Measurements from ENCODE around the gene CDH16.
"Not testable (repeated sequence)": the region's sequence is repeated elsewhere in the genome, so short reads cannot be mapped to it uniquely, and the experiment has no call there.

CDH16 gene

DNA sequence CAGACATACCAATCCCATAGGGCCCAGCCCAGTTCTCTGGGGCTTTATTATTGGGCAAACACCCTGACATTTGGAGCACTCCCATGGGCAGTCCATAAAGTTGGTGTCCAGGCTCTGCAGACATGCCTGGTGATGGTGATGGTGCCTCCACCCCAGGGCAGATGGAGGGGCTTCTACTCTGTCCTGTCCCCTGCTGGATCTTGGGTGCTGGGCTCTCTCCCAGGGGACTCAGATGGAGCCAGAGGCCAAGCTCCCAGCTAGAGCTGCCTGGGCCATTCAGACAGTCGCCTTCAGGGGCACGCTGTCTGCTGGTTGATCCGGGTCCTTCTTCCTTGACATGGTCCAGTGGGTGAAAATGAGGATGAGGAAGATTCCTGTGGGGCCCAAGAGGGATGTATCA lies 10.6 kb downstream of the CDH16 start:
- DNase-seq: no peak

DNA sequence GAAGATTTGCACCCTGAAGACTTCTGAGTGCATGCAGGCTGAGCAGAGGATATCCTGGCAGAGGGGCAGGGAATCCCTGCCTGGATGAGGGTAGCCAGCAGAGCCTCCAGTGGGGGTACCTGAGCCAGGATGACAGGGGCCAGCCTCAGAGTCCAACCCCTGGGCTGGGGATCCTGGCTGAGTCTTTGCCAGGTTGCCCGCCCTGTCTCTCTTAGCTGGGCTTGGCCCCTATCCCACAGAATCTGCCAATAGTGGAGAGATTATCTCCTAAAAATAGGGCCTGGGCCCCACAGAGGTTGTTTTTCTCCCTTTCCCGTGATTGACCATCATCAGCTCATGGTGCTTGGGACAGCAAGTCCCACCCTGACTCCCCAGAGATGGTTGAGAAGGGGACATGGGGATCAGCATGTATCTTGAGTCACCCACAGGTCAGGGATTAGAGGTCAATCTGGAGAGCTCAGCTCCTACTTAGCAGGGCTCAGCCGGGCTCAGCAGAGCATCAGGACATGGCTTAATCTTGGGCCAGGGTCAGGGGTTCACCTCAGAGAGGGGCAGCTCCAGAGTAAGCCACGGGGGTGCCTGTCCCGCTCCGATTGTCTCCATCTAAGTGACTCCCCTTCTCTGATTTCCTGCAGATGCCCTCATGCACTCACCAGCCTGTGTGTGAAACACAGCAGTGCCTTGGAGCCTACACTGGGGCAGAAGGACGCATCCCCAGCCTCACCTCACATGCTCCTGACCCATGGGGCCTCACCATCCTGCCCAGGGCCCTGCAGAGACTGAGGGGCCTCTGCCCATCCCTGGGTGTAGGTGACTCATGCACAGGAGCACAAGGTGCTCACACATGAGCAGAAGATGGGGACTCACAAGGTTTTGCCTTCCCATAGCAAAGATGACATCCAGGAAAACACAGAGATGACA lies 11.5 kb downstream of the CDH16 start:
- no peak for DNase-seq

DNA sequence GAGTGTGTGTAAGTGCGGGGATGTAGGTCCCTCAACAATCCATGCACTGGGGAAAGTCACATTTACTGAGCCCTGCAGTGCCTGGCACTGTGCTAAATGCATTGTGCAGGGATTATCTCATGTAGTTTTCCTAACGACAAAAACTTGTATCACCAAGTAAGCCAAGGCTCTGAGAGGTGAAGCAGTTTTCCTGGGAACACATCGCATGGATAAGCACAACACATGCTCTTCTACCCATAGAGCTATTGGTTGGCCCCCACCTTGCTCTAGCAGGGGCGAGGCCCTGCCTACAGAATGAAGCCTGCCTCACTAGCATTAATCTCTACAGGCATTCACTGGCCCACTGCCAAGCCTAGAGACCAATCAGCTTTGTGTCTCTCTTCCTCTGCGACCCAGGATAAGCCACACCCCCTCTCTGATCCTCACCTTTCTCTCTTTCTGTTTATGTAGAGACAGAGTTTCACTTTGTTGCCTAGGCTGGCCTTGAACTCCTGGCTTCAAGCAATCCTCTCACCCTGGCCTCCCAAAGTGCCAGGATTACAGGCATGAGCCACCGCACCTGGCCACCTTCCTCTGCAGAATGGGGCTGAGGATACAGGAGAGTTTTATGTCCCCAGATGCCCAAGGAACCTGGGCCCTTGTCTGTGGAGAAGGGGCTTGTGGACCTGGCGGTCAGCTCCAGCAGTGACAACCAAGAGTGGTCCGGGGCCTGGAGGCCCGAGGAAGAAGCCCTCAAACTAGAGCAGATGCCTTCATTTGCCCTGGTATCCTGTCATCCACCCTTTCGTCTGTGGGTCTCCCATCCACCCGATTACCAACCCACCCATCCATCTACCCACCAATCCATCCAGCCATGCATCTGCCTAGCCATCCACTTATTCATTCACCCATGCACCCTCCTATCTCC lies 12.8 kb downstream of the CDH16 start:
- no peak for DNase-seq

DNA sequence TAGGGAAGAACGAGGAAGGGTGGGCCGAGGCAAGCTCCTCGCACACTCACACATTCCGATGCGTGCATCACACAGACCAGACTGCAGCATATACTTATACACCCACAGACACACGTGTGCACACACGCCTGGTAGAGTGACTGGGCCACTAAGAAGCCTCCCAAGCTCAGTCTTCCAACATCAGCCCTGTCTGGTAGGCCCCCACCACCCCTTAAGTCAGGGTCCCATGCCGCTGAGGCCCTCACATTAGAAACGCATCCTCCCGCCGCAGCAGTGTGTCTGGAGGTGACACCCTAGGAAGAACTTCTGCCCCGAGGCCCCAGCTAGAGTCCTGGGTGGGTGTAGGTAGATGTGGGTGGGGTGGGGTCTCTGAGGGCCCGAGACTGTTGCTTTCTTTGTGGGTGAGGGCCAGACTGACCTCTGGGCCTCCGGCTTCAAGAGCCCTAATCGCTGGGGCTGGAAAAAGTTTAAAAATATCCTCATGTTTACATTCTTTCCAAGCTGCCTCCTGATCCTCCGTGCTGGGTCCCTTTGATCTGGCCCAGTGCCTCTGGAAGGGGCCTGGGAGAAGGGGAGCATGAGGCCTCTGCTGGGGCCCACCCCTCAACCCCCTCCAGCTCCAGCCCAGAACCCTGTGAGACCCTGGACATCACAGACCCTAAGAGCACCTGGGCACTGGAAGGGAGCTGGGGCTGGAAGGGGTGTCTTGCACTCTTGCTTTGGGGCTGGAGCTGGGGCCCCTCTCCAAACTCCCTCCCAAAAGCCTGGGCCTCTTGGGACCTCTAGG lies 13.6 kb downstream of the CDH16 start:
- DNase-seq: no peak

DNA sequence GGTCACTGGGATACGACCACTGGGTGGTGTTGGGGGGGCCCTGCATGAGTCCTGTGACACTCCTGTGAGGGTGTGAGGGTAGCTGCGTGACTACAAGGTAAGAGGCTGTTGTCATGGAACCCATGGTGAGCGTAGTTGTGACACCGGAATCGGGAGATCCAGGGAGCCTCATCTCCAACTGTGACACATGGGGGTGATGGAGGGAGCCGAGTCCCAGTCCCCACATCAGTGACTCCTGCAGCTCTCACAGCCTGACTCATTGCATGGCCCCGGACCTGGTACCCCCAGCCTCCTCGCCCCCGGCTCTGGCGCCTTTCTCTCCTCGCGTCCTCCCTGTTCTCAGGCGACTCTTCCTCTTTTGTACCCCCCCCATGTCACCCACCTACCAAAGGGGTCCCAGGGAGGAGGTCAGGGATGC lies 14.2 kb downstream of the CDH16 start:
- no peak for DNase-seq

DNA sequence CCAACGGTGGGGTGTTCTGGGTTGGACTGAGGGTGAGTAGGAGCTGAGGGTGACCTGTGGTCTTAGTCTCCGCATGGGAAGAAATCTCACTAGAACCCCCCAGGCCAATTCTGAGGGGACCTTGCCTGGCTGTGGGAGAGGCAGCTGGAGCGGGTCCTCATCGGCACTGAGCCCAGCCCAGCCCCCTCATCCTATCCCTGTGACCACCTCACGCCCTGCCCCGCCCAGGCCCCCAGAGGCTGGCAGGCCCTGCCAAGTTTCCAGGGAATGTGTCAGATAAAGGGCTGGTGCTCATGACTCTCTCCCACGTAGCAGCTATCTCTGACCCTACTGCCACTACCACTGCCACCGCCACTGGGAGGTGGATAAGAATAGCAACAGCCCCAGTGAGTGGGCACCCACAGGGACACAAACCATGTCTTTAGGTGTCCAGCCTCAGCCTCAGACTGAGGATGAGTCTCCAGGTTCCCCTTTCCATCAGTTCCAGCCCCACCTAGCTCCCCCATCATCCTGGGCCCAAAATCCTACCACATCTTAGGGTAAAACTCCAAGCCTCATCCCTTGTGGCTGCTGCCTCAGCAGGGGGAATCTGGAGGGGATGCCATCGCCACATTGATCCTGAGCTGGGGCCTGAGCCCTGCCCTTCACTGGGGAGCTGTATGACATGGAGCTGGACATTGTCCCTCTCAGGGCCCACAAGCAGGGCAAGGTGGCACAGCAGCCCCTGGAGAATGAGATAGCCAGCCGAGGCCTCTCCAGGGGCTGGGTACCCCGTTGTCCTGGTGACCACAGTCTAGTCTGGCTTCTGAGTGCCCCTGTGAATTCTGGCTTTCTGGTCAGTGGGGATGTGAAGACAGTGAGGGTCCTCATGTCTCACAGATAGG lies 14.9 kb downstream of the CDH16 start:
- DNase-seq: no peak

DNA sequence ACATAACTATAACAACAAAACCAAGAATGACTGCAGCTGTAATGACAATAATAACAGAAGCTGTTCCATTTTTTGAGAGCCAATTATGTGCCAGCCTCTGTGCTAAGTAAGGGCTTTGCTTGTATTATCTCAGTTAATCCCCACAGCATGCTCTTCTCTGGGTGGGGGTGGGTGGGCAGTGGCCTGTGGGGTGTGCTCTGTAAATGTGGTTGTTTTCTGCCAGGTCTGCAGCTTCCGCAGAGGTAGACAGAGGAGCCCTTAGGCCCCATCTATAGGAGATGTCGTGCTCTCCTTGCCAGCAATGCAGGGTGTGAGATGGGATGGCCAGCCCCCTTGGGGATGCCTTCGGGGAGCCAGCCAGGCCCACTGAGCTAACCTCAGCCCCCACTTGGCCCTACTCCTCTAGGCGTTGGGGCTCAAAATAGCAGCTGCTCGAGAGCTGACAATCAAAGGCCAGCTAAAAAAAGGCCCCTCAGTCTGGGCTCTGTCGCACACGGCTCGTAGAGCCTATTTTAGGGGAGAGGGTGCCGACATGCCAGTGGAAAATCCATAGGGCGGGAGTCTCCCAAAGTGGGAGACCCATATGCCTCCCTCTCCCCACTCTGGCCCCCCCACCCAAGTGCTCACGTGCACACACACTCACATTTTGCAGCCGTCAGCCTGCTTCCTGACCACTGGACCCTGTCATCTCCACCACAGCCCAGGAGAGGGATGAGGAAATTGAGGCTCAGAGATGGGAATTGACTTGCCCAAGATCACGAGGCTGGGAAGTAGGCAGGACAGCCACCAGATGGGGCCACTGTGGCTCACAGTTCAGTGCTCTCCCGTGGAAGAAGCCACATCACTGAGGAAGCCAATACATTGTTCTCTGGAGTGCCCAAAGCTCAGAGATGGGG lies 15.8 kb downstream of the CDH16 start:
- DNase-seq: no peak

DNA sequence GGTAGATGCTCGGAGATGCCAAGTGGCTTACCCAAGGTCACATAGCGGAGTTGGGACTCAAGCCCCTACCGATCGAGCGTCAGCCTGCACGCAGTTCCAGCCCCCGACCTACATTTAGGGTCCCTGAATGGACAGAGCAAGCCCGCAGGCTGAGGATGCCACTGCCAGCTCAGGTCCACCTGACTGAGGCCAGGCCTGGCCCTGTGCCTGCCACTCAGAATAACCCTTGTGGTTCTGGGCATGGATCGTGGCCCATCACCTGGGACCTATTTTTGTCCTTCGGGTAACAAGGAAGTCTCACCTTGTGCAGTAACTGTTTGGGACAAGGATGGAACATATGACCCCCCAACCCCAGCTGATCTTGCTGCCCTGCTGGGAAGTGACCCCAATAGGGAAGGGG lies 17.1 kb downstream of the CDH16 start:
- no peak for DNase-seq

DNA sequence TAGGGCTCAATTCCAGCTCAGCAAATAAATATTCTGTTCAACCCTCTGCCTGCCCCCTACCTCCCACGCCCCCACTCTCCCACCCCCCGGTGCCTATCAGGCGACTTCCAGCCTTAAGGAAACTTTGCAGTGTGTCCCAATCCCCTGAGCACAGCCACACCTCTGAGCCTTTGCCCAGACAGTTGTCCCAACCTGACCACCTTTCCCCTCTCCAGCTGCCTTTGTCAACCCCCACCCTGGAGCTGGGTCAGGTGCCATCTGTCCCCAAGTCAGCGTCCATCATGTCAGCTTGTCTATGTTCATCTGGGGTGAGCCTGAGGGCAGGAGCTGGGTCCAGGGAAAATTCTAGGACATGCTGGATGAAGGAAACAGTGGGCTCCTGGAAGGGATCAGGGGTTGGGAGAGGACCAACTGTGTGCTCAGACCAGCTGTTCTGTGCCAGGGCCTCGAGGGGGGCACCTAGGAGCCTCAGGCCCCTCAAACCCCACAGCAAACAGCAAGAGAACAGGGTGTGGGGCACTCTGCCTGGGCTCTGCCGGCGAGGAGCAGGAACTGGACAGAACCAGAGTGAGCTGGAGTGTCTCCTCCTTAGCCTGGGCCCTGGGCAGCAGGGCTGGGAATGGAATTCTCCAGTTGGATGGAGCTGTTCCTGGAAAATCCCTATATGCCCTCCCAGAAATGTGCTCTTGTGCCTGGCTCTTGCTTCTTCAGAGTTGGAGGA lies 17.8 kb downstream of the CDH16 start:
- no peak for DNase-seq

DNA sequence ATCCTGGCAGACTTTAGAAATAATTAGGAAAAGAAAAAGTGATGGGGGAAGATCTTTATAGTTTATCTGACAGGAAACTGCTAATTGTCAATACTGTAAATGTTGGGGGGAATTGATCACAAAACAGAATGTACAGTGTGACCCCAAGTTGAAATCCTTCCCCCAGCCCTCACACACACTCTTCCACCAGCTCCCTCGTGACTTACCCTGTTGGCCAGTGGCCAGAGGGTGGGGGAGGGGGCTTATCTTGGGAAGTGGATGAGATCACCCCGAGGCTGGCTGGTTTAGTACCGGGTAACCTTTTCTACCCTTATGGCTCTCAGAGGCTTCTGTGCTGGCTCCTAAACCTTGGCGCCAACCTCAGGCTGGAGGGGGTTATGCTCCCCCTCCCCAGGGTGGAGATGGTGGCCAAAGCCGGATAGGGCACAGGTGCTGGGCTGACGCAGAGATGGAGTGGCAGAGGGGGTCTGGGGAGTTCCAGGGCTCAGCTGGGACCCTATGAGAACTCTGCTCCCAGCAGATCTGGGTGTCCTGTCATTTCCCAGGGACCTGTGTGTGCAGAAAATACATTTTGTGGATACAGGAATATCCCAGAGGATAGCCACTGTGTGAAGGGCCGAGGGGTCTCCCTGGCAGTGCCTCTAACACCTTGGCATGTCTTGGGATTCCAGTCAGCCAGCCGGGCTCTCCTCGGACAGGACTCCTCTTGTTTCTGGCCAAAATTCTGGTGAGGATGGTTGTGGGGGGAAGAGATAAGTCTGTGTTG lies 18.6 kb downstream of the CDH16 start:
- DNase-seq: no peak

DNA sequence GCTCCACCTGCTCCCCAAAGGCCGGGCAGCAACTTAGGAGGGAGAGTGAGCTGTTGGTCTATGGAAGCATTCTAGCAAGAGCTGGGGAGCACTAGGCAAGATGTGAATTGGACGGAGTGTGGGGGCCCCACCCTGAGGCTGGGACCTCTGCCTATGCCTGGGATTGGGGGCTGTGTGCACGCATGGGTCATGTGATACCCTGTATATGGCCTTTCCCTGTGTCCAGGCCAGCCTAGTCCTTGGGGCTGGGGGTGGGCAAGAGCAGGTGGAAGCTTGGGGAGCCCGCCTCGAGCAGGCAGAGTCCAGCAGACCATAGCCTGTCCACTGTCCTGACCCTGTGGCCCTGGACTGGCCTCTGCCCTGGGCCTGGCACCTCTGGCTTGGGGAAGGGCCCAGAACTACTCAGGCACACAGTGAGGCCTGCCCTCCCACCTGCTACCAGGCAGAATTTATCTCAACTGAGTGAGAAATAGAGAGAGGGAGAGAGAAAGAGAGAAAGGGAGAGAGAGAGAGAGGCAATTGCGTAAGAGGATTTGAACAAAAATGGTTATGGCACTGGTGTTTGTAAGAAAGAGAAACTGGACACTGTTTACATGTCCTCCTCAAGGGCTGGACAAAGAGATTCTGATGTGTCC lies 19.3 kb downstream of the CDH16 start:
- DNase-seq: no peak

DNA sequence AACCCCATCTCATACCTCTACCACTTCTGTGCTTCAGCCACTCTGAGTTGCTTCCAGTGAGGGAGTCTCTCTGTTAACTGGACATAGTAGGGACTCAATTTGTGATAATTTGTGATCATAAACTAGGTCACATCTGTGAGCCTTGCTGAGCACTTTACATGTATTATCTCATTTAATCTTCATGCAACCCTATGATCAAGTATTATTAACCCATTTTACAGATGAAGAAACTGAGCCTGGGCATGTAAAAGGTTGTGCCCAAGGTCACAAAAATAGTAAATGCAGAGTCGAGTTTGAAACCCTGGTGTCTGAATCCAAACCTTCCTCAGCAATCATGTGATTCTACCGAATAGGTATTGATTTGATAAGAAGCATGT lies 19.8 kb downstream of the CDH16 start:
- no peak for DNase-seq

DNA sequence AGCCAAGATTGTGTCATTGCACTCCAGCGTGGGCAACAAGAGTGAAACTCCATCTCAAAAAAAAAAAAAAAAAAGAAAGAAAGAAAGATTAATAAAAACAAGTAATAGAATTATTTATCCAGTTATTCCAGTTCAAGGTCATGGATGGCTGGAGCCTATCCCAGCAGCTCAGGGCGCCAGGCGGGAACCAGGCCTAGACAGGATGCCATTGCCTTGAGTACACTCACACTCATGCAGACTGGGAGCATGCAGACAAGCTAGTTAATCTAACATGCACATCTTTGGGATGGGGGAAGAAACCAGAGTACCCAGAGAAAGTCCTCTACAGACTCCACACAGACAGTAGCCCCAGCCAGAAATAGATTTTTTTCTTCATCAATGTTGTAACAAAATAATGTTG lies 20.5 kb downstream of the CDH16 start:
- DNase-seq: no peak

DNA sequence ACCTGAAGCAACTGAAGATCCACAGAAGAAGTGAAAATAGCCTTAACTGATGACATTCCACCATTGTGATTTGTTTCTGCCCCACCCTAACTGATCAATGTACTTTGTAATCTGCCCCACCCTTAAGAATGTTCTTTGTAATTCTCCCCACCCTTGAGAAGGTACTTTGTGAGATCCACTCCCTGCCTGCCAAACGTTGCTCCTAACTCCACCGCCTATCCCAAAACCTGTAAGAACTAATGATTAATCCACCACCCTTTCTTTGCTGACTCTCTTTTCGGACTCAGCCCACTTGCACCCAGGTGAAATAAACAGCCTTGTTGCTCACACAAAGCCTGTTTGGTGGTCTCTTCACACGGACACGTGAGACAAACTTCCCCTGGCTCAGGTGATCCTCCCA lies 22.0 kb downstream of the CDH16 start:
- DNase-seq: not testable (repeated sequence)

DNA sequence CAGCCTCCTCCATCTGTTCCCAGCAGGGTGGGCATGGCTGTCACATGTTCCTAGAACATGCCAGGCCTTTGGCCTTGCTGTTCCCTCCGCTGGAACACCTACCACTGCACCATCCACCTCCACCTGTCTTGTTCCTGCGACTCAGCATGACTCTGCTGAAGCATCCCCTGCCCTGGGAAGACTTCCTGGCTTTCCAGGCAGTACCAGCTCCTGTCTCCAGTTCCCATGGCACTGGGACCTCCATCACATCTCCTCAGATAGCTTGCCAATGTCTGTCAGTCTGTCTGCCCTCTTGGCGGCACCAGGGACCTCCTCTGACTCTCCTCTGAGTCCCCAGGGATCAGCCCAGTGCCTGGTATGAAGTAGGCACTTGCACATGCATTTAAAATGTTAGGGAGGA lies 22.7 kb downstream of the CDH16 start:
- no peak for DNase-seq

DNA sequence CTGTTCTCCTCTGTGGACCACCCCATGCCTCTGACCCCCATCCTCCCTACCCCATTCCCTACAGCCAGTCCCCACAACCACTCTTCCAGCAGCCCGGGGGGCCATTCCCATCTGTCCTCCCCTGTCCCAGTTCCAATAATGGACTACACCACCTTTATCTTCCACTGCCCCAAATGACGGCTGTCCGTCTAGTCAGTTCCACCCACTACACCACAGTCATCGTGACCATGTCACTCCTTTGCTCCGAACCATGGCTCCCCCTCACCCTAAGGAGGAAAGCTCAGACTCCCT lies 23.1 kb downstream of the CDH16 start:
- no peak for DNase-seq

DNA sequence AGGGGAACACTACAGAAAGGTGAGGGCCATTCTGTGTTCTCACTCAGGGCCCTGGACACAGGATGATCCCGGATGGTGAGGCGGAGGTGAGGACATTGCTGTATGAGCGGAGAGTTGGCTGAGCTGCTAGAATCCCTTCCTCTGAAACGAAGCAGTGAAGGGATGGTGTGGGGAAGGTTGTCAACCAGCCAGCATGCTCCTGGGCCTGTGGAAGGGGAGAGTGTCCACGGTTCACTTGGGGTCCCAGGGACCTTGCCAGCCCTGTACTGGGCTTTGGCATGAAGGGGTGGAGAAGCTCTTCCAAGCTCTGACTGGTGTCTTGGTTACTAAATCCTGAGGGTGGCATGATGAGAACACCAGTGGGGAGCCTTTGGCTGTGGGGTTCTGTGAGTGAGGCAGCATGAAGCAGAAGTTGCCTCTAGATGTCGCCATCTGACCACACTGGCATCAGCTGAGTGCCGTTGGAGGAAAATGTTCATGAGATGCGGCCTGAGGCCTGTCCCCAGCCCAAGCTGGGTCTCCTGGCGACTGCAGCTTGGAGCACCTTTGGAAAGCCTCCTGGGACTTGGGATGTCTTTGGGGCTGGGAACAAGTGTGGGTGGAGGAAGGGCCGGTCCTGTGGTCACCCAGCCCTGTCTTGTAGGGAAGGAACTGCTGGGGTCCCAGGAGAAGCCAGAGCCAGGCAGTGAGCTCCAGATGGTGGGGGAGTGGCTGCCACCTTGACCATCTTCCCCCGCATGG lies 23.6 kb downstream of the CDH16 start:
- peak; percentile 82 for DNase-seq

DNA sequence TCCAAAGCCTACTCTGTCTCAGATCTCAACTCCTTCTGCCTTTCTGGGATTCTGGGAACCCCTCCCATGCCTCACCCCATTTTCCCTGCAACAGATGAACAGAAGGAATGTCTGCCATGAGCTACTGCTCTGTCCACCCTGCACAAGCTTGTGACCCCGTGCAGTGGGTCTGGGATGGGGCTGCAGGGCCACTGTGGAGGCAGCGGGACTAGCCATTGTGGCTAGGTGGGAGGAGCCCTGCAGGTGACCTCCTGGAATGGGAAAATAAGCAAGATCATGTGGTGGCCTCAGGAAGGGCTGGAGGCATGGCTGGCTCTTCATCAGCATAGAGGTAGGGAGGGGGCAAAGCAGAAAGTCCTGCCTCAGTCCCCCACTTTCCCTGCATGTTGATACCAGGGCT lies 24.6 kb downstream of the CDH16 start:
- DNase-seq: no peak

DNA sequence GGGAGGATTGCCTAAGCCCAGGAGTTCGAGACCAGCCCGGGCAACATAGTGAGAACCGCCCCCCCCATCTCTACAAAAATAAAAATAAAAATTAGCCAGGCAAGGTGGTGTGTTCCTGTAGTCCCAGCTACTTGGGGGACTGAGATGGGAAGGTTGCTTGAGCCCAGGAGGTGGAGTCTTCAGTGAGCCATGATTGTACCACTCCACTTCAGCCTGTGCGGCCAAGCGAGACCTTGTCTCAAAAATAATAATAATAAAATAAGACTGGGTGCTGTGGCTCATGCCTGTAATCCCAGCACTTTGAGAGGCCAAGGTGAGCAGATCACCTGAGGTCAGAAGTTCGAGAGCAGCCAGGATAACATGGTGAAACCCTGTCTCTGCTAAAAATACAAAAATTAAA lies 26.9 kb downstream of the CDH16 start:
- no peak for DNase-seq

All from activated effector memory CD4-positive, alpha-beta T cell treated with anti-CD3 and anti-CD28 coated beads, Interleukin-2, amount 50 U/mL, for 16 hours (primary cell).